UCSD-AML1 (cell line): ENCODE results near the gene NDC1.
"Not testable (repeated sequence)": the region's sequence is repeated elsewhere in the genome, so short reads cannot be mapped to it uniquely, and the experiment has no call there.

ENCODE experiments used
- DNase-seq: peaks from one replicate; lab custom pipeline; 2025; ENCODE audit not compliant: unreplicated experiment; lab: John Stamatoyannopoulos, UW

Gene NDC1

DNA sequence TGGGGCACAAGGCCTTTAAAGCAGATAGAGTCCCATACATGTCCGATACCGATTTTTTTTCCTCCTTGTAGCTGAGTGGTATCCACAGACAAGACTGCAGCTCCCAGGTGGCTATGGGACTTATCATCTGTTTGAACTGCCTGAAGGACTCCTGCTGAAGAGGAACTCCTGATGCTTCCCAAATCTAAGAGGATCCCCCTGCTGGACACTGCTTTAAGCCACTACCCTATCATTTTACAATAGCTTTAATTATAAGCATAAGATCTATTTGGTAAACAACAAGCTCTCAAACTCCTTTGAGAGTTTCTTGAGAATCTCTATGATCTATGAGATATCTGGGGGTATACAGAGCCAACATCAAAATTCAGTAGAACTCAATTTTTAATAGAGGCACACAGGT is 11.7 kb downstream of the NDC1 start:
- DNase-seq, result no peak

DNA sequence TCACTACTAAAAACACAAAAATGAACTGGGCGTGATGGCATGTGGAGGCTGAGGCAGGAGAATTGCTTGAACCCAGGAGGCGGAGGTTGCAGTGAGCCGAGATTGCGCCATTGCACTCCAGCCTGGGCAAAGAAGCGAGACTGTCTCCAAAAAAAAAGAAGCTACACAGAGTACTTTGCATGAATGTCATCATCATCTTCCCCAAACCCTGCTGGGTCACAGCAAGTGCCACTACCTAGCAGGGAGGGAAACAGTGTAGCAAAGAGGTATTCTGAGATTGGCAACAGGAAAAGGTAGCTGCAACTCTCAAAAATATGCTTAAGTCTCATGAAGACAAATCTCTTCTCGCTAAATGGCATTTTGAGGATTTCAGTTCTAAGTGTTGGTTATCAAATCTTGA is 12.8 kb downstream of the NDC1 start:
- DNase-seq, result no peak

DNA sequence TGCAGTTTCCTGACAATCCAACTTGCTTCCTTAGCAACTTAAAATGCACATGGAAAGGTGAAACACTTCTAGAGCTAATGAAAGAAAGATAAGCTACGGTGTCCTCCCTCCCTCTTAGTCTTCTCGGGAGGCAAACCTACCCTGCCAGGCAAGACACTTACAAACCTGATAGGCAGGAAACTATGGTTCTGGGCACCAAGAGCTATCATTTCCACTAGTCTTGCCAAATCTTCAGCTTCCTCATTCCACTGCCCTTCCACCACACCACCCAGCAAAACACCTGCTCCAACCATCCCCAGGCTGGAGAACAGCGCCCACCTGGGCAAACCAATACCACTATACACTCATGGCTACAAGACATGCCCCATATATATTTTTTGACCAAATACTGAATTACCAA is 15.2 kb downstream of the NDC1 start:
- no peak for DNase-seq

- DNase-seq, result no peak
Measured at GRCh38 chr1:53821380-53821779, 16.7 kb downstream of the NDC1 start.

DNA sequence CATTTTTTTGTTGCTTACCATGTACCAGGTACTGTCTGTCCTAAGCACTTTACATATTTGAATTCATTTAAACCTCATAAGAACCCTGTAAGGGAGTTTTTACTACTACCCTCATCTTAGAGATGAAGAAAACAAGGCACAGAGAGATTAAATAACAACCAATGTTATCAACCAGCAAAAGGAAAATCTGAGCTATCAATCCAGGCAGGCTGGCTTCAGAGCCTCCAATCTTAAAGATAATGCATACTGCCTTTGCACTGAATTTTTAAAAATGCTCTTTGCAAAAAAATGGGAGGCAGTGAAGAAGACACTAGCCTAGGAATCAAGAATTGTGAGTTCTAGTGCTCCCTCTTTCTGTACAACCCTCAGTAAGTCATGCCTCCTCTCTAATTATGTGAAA is 18.7 kb downstream of the NDC1 start:
- no peak for DNase-seq

- not testable (repeated sequence) for DNase-seq
Measured at GRCh38 chr1:53816584-53816983, 21.5 kb downstream of the NDC1 start.

DNA sequence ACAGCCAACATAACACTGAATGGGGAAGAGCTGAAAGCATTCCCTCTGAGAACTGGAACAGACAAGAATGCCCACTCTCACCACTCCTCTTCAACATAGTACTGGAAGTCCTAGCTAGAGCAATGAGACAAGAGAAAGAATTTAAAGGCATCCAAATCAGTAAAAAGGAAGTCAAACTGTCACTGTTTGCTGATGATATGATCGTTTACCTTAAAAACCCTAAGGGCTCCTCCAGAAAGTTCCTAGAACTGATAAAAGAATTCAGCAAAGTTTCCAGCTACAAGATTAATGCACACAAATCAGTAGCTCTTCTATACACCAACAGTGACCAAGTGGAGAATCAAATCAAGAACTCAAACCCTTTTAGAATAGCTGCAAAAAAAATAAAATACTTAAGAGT is 22.6 kb downstream of the NDC1 start:
- DNase-seq, result not testable (repeated sequence)

DNA sequence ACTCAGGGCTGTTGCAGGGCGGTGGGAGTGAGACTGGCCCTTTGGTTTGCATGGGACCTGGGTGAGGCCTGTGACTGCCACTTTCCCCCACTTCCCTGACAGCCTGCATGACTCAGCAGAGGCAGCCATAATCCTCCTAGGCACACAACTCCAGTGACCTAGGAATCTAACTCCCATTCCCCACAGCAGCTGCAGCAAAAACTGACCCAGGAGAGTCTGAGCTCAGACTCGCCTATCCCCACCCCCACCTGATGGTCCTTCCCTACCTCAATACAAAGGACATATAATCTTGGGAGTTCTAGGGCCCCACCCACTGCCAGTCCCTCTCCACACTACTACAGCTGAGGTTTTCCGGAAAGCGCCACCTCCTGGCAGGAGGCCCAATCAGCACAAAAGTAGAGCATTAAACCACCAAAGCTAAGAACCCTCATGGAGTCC is 26.7 kb downstream of the NDC1 start:
- no peak for DNase-seq

GRCh38 chr1:53810497-53810896 is 27.6 kb downstream of the NDC1 start:
- DNase-seq, result no peak

- DNase-seq, result no peak
Measured at GRCh38 chr1:53810007-53810406, 28.1 kb downstream of the NDC1 start.

DNA sequence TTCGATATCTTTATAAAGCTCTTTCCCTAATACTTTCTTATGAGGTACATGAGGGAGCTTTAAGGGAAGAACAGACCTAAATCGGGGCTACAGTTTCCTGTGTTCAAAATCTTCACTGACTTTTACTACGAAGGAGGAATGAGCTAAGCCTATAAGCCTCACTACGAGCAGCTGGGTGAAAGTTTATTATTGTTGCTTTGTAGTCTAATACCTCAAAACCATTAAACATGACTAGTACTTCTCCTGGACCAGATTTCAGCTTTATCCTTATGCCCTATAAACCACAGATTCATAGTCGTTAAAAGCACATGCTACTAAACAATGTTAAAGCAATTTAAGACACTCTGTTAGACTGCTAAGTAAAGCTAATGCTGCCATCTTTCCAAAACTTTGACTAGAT is 30.2 kb downstream of the NDC1 start:
- DNase-seq, result no peak

GRCh38 chr1:53804791-53805505 is 33.1 kb downstream of the NDC1 start:
- DNase-seq, result no peak

- no peak for DNase-seq
Measured at GRCh38 chr1:53804181-53804580, 33.9 kb downstream of the NDC1 start.

GRCh38 chr1:53800621-53801020 is 37.5 kb downstream of the NDC1 start:
- DNase-seq, result no peak

- DNase-seq, result no peak
Measured at GRCh38 chr1:53799141-53799540, 39.0 kb downstream of the NDC1 start.

GRCh38 chr1:53792806-53793205 is 45.3 kb downstream of the NDC1 start:
- DNase-seq, result no peak

DNA sequence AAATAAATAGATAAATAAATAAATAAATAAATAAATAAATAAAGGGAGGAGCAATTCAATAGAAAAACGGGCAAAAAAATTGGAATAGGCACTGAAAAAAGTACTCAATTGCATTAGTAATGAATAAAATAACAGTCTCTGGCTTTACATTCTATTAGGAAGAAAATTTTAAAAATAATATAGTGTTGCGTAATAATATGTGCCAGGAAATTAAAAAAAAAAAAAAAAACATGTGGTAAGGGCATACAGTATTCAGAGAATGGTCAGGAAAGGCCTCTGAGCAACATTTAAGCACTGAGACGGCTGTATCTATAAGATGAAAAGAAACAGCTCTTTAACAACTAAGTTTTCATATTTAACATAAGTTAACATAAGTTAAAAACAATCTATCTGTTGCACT is 50.4 kb downstream of the NDC1 start:
- DNase-seq, result no peak

DNA sequence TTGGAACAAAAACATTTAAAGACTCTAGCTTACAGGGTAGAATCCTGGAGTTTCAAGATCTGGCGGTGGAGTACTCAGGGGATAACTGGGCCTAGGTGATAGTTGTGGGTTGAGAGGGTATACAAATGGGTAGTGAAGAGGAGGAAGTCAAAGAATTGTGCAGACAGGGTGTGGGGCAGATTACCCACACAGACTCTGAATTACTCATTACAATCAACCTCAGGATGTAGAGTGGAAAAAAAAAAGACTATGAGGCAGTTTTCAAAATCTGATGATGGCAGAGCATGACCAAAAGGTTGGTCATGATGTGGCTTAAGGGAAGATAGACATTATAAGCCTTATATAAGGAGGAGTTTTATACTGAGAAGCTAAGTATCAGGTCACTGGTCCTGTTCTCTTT is 55.0 kb downstream of the NDC1 start:
- no peak for DNase-seq

GRCh38 chr1:53781654-53782053 is 56.4 kb downstream of the NDC1 start:
- DNase-seq, result no peak

DNA sequence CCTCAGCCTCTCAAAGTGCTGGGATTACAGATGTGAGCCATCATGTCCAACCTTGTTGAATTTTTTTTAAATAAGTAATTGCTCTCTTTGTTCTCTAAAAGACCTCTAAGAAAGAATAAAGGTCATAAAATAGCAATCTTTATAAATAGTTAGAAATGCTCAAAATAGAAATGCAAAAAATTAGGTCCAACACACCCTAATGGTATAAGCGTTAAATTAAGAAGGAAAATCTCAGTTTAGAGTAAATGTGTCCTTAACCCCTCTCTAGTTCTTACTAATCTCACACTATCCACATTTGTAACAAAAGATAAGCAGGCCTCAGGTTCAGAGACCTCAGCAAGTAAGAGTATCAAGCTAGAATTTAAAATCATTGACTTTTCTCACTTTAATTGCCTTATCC is 60.8 kb downstream of the NDC1 start:
- no peak for DNase-seq

- no peak for DNase-seq
Measured at GRCh38 chr1:53771648-53772047, 66.4 kb downstream of the NDC1 start.

DNA sequence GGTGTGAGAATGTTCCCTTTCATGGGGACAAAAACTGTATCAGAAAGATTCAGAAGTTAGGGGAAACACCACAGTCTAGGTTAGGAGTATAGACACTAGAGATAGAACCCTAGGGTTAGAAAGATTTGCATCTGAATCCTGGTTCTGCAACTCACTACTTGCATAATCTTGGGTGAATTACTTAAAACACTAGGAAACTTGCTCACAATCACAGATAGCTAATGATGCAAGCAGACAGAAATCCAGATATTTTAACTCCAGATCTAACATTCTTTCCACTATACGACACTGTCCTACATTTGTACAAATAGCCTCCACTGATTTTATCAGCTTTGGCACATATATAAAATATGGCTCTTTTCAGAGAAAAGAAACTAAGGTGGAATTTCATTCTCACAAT is 68.3 kb downstream of the NDC1 start:
- DNase-seq, result no peak

DNA sequence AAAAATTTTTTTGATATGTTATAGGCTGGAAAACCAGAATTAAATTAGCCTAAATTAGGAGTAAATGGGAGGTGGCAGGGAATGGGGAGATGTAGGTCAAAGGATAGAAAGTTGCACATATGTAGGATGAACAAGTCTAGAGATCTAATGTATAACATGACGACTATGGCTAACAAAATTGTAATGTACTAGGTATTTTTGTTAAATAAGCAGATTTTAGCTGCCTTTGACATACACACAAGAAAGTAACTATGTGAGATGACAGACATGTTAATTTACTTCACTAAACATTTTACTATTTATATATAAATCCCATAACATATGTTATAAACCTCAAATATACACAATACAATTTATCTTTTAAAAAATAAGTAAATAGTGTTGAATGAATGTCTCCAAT is 68.9 kb downstream of the NDC1 start:
- DNase-seq, result no peak
